NB4 (cell line): Measurements from ENCODE around the gene OR13C2.
"Not testable (repeated sequence)": the region's sequence is repeated elsewhere in the genome, so short reads cannot be mapped to it uniquely, and the experiment has no call there.

Experiments
- CTCF ChIP-seq: IDR thresholded peaks from one replicate; pipeline ENCODE4 v1.5.1; 2012; ENCODE audit warnings: low read depth, low read length
- MAX ChIP-seq: IDR thresholded peaks from 2 replicates; pipeline ENCODE4 v1.6.1; 2011; ENCODE audit warnings: low read depth, low read length
- POLR2A ChIP-seq: IDR thresholded peaks from 2 replicates; pipeline ENCODE4 v1.6.1; 2011; ENCODE audit warnings: mild to moderate bottlenecking; ENCODE audit not compliant: insufficient read length; ENCODE audit errors: extremely low read depth

- TF ChIP-seq CTCF, POLR2A, MAX: not testable (repeated sequence)
These were observed 6.1 kb downstream of the OR13C2 start, which contains the start of gene OR13C5 for GRCh38 chr9:104599313-104599712.
